NCI-H146 treated with DMSO at 0.1 percent for 48 hours (cell line): ENCODE data around the gene SYCP1.
"Not testable (repeated sequence)": the region's sequence is repeated elsewhere in the genome, so short reads cannot be mapped to it uniquely, and the experiment has no call there.

ENCODE experiments used
- DNase-seq: peaks from one replicate; lab custom pipeline; 2025; ENCODE audit not compliant: unreplicated experiment; lab: John Stamatoyannopoulos, UW

SYCP1 gene

GRCh38 chr1:114854693-114855320, at the start of gene SYCP1:
SYCP1 (plus strand) TSS chr1:114854863; CDS start chr1:114855465, 602 bp downstream.
- DNase-seq = no peak

DNA sequence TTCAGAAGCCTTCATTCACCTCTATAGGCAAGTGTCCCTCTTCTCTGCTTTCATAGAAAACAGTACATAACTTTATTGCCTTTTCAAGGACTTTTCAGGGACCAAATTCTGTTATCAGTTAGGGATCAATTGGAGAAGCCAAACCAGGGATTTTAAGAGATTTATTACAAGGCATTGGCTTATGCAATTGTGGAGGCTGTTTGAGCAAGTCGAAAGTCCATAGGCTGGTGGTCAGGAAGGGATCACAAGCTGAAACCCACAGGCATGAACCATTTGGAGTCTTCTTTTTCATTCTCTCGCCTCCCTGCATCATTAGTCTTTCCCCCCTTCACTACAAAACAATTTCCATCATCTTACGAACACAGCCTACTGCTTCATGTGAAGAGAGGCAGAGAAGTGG, 34.8 kb upstream of the SYCP1 start:
- no peak for DNase-seq

- no peak for DNase-seq
Observed at GRCh38 chr1:114820392-114820791, 34.3 kb upstream of the SYCP1 start.

DNA sequence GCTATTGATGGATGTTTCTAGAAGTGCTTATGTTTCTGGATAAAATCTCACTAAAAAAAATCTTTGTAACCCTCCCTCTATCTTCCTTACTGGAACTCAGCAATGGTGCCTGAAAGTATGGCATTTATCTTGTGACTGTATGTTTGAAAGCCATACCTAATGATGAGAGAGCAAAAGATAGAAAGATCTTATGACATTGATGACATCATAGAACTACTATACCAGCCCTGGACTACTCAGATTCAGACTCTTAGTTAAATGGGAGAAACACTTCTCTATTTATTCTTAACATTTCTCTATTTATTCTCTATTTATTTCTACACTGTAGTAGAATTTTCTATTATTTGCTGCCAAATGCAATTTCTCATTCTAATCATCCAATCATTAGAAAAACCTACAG, 32.7 kb upstream of the SYCP1 start:
- DNase-seq = no peak

DNA sequence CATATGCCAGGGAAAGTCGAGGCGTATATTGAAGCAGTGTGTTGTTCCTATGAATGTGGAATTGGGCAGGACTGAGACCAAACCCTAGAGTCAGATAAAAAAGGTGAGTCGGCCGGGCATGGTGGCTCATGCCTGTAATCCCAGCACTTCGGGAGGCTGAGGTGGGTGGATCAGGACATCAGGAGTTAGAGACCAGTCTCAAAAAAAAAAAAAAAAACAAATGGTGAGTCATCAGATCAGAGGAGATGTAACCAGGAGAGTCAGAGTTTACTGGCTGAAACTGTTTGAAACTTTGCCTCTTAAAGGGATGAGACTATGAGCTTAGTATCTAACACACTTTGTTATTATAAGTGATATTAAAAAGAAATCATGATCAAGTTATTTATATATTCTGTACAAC, 26.4 kb upstream of the SYCP1 start:
- no peak for DNase-seq

- not testable (repeated sequence) for DNase-seq
Observed at GRCh38 chr1:114830075-114830474, 24.6 kb upstream of the SYCP1 start.

GRCh38 chr1:114831276-114831994, 23.2 kb upstream of the SYCP1 start:
- DNase-seq = no peak

DNA sequence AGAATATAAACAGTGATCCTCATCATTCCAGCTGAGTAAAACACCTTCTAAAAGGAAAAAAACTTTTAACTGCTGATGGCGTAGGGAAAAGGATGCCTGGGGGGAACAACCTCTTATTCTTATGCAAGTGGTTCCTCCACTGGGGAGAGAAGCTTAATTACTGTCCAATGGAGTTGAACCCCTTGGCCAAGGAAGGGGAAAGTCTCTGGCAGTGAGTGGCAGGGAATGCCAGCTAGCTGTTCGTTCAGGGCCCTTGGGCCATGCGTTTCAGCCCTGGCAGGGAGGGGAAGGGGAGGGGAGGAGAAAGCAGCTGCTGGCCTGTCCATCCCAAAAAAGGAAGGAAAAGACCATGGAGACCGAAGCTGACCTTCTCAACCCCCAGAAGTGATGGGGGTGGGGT, 22.6 kb upstream of the SYCP1 start:
- no peak for DNase-seq

- no peak for DNase-seq
Observed at GRCh38 chr1:114833421-114833820, 21.2 kb upstream of the SYCP1 start.

DNA sequence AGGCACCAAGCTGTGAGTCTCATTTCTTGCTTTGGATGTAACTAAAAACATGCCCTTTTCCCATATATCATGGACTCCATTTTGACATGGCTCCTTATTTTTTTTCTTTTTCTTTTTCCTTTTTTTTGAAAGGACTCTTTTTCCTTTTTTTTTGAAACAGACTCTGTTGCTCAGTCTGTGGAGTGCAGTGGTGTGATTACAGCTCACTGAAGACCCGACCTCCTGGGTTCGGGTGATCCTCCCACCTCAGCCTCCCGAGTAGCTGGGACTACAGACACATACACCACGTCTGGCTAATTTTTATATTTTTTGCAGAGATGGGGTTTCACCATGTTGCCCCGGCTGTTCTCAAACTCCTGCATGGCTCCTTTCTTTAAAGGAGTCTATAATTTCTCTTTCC, 10.4 kb upstream of the SYCP1 start:
- no peak for DNase-seq

- no peak for DNase-seq
Observed at GRCh38 chr1:114853584-114853983, 1.1 kb upstream of the SYCP1 start.

DNA sequence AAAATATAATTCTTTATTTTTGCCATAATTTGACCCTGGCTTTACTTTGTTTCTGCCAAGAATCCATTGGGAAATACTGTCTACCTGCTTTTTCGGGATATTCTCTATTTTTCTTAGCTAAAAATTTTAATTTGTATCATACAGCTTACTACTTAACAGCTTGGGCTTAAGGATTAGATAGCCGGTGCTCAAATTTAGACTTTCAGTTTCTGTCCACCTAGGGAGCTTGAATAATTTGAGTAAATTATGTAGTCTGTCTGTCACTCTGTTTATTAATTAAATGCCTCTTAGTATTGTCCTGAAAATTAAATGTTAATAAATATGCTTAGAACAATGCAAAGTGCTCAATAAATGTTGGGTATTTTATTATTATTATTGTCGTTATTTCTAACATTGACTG, 6.7 kb downstream of the SYCP1 start:
- DNase-seq = no peak

DNA sequence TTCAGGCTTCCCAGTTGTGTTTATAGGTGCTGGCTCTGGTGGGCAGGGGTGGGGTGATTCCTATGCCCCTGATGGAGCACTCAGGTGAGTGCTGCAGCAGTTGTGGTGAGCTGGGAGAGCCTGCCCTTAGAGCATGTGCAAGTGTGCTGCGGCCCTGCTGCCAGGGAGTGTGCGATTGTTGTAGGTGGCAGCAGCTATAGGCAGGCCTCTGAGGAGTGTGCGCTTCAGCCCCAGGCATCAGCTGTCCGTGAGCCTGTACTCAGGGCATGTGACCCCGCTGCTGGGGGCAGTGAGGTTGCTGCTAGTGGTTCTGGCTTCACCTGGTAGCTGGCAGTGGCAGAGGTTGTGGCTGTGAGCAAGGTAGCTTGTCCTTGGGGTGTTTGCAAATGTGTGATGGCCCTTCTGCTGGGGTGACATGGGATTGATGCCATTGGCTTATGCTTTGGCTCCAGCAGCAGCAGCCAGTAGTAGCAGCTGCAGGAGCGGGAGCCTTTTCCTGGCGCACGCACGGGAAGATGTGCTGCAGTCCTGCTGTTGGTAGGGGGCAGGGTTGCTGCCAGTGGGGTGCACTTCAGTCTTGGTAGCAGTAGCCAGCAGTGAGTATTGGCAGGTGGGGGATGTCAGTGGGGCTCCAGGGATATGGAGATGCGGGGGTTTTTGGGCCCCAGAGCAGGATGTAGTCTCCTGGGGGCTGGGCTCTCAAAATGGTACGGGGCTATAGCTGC, 37.7 kb downstream of the SYCP1 start:
- no peak for DNase-seq

DNA sequence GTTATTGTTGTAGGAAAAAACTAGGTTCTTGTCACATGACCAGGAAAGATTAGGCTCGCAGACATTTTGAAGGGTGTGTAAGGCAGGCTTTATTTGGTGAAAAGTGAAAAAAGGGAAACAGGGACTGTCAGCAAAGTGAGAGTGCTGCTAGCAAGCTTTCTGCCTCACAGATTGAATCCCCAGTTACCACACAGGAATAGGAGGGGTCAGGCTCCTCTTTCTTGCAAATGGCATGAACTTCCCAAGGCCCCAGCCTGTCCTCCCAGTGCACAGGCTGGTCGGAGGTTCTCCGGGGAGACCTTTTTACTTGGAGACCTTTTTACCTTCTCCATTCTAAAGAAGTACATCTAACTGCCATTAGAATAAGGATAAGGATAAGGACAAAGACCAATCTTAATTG, 42.1 kb downstream of the SYCP1 start:
- DNase-seq = no peak

DNA sequence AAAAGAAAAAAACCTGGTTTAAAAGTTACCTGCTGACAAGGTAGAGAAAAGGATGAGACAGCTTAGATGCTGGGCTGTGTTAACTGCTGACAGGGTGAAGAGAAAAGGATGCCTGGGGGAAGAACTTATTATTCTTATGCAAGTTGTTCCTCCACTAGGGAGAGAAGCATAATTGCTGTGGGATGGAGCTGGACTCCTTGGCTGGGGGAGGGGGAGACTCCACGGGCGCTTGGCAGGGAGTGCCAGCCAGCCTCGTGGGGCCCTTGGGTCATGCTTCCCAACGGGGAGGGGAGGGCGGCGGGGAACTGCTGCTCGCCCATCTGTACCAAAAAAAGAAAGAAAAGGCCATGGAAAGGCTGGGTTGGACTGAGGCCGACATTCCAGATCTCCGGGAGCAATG, 47.2 kb downstream of the SYCP1 start:
- no peak for DNase-seq

DNA sequence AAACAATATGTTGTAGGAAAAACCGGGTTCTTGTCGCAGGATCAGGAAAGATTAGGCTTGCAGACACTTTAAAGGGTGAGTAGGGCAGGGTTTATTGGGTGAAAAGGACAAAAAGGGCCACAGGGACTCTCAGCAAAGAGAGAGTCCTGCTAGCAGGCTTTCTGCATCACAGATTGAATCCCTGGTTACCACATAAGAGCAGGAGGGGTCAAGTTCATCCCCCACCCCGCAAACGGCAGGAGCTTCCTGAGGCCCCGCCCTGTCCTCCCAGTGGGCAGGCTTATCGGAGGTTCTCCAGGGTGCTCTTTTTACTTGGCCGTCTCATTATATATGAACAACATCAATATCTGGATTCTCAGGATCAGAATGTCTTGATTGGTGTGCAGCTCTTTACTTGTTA, 47.7 kb downstream of the SYCP1 start:
- no peak for DNase-seq

GRCh38 chr1:114903480-114903879, 48.8 kb downstream of the SYCP1 start:
- no peak for DNase-seq

DNA sequence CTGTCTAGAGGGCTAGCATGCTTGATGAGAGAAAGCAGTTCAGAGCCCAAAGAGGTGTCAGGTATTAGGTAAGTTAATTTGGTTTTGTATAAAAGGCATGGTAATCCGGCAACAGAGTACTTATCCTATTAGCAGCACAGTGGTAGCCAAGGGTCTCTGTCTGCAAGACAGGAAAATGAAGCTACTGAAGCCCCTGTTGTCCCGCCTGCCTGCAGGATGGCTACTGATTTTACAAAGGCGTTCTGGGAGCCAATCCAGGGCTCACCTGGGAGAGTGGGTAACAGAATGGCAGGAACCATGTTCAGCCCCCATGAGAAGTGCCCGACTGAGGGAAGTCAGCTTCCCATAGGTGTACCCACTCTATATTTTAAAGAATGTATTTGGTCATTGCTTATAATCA, 61.1 kb downstream of the SYCP1 start:
- not testable (repeated sequence) for DNase-seq

GRCh38 chr1:114926607-114927006, 71.9 kb downstream of the SYCP1 start:
- DNase-seq = no peak

GRCh38 chr1:114927401-114927800, 72.7 kb downstream of the SYCP1 start:
- no peak for DNase-seq

DNA sequence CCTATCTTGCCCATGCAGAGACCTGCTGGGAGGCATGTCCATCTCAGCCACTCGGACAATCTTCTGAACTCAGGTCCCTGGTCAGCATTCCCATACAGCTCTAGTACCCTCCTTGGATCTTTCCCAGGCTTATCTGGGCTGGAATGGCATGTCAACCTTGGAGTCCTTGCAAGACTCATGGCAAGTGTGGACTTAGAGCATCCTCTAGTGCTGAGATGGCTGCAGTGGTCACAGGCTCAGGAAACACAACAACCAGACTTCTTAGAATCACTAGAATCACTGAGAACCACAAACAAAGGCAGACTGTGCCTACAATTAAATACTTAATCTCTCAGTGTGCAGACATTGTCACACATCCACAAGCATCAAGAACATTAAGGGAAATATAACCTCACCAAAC, 101.9 kb downstream of the SYCP1 start:
- DNase-seq = no peak

DNA sequence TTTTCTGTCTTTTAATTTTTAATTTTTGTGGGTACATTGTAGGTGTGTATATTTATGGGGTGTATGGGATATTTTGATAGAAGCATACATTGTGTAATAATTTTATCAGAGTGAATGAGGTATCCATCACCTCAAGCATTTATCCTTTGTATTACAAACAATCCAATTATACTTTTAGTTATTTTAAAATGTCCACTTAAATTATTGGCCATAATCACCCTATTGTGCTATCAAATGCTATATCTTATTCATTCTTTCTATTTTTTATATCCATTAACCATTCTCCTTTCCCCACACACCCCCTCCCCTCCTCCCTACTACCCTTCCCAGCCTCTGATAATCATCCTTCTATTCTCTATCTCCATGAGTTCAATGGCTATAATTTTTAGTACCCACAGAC, 104.8 kb downstream of the SYCP1 start:
- DNase-seq = no peak
